HG02852 (cell line): ENCODE results near the gene MOCS3.
"Not testable (repeated sequence)": the region's sequence is repeated elsewhere in the genome, so short reads cannot be mapped to it uniquely, and the experiment has no call there.

Experiments
- ATAC-seq: cut with Tn5 transposase; IDR thresholded peaks from one replicate; pipeline ENCODE4 v1.9.1; 2021; ENCODE audit warnings: mild to moderate bottlenecking, moderate library complexity; ENCODE audit not compliant: unreplicated experiment

Gene MOCS3

GRCh38 chr20:50931306-50932015 is 27.2 kb upstream of the MOCS3 start, which contains the start of gene ADNP:
Gene ADNP, minus strand, starts transcription at chr20:50931437. Its CDS starts 27,441 bp downstream, at chr20:50903996.
- ATAC-seq = peak; percentile 65

DNA sequence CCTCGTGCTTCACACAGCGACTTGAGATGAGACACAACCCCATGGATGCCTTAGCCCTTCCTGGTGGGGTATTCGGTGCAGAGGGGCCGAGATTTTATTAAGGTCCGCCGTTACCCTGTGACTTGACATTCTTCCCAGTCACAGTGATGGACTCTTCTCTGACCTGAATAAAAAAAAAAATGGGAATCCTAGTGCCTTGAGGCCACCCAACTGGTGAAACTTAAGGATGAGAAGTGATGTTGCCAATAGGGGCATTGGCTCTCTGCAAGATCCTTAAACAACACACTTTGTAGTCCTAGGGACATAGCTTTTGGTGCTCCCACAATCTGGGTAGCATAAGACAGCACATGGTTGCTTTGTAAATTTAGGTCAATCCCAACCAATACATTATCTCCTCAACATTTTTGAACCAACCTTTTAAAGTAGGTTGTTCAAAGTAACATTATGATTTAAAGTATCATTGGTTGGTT is 26.6 kb upstream of the MOCS3 start:
- no peak for ATAC-seq

- no peak for ATAC-seq
Measured at GRCh38 chr20:50932691-50933280, 25.8 kb upstream of the MOCS3 start.

GRCh38 chr20:50933589-50933988 is 25.0 kb upstream of the MOCS3 start:
- ATAC-seq = no peak

DNA sequence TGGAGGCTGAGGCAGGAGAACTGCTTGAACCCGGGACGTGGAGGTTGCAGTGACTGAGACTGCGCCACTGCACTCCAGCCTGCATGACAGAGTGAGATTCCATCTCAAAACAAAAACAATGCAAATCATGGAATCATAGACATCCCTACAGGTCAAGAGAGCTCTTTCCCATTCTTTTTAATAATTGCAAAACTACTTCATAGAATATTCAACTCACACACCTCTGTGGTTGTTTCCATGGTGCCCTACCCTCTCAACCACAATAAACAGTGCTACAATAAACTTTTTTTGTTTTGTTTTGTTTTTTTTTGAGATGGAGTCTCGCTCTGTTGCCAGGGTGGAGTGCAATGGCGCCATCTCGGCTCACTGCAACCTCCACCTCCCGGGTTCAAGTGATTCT is 15.5 kb upstream of the MOCS3 start:
- ATAC-seq = no peak

GRCh38 chr20:50948132-50948785 is 10.4 kb upstream of the MOCS3 start:
- ATAC-seq = no peak

DNA sequence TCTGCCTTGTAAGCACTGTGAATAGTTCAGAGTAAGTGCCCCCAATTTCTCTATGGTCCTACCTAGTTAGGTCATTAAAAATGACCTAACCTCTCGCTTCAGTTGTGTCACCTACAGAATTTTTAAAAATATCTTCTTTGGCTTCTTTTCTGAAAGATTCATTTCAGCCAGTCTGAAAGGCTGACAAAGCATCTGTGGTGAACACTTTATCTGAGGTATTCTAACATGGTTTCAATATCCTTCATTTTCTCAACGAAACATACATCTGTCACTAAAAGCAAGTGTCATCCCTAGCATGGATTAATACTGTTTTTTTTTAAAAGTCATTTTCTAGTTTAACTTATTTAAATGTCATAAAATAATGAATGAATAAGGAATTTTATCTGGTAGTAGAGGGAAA is 5.4 kb upstream of the MOCS3 start:
- no peak for ATAC-seq

DNA sequence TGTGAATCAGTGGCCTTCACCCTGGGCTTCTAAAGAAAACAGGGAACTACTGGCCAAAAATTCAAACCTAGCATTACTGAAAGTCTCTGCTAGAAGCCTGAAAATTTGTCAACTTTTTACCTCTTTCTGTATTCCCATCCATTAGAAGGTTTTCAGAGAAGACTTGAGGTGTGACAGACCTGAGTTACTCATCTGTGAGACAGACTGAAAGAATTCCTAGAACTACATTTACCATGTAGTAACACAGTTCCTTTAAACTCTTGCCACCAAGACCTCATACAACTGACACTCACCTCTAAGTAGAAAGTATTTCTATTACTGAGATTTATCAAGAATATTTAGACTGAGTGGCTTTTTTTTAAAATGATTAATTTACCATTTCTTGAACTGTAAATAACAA is 4.8 kb upstream of the MOCS3 start:
- ATAC-seq = no peak

DNA sequence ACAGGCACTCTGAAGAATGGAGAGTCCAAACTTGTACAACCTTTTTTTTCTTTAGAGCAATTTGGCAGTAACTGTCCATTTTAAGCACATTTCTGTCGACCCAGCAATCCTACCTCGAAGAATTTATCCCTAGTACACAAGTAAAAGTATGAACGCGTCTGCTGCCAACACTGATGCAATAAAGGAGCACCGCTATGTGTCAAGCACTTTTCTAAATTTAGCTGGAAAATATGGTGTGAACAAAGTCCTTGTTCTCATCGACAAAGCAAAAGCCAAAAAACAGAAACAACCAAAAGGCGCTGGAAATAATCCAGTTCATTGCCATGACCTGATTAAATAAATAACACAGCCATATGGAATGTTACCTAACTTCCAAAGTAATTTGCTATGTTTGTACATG is 1.3 kb upstream of the MOCS3 start:
- no peak for ATAC-seq

DNA sequence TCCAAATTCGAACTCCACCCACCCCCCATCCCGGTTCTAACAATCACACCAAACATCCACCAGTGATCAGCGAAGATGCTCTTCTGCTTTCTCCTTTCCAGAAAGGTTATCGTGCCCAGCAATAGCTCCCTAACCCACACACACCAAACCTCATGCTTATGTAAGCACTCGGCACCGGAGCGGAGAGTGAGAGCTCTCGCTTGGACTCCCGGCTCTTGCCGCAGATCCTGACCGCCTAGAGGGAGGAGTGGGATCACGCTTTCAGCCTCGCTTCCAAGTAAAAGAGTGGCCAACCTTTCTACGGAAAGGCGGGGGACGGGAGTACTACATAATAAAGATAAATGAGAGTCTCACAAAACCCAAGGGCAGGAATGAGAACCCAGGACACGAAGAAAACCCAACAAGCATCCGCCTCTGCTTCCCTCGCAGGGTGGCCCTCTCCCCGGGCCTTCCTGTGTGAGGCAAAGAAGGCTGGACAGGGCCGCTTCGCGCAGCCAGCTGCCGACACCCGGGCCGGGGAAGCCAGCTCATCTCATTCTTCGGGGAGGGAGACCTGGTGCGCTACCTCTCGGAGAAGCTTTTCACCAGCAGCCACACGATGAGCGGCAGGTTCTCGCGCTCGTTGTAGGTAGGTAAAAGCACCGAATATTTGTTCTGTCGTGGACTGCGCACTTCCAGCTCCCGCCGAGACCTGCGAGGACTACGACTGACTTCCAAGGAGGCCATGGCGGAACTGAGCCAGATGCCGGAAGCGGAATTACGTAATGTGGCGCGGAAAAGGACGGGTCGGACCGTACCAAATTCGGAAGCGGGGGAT is 612 bp upstream of the MOCS3 start, which contains the start of gene DPM1:
Gene DPM1, minus strand, starts transcription at position 735 of the 817 bp plus-strand sequence. Its CDS starts 9 bp downstream, at position 726.
- peak; percentile 76 for ATAC-seq

GRCh38 chr20:50959543-50960126 is 1.0 kb downstream of the MOCS3 start:
- no peak for ATAC-seq

GRCh38 chr20:50967586-50967985 is 9.0 kb downstream of the MOCS3 start:
- no peak for ATAC-seq

DNA sequence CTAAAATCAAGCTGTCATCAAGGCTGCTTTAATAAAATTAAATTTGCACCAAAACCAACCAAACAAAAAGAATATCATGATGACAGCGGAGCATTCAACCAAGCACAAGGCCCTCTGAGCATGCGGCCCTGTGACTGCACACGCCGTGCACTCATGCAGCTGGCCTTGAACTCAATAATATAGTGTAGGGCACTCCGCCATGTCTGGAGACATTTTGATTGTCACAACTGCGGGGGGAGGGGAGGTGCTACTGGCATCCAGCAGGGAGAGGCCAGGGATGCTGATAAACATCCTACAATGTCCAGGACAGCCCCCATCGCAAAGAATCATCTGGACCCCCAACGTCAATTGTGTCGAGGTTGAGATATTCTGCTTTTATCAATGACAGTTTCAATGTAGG is 9.7 kb downstream of the MOCS3 start:
- ATAC-seq = no peak

- no peak for ATAC-seq
Measured at GRCh38 chr20:50969435-50969834, 10.8 kb downstream of the MOCS3 start.

- ATAC-seq = no peak
Measured at GRCh38 chr20:50969912-50970311, 11.3 kb downstream of the MOCS3 start.

GRCh38 chr20:50975701-50976330 is 17.2 kb downstream of the MOCS3 start:
- no peak for ATAC-seq

GRCh38 chr20:50977066-50978021 is 18.7 kb downstream of the MOCS3 start:
- no peak for ATAC-seq

DNA sequence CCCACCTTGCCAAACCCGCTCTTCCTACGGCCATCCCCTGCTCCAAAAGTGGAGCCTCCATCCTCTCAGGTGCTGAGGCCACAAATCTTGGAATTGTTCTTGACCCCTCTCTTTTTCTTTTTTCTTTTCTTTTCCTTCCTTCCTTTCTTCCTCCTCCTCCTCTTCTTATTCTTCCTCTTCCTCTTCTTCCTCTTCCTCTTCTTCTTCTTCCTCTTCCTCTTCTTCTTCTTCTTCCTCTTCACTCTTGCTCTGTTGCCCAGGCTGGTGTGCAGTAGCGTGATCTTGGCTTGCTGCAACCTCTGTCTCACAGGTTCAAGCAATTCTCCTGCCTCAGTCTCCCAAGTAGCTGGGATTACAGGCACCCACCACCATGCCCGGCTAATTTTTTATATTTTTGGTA is 19.9 kb downstream of the MOCS3 start:
- not testable (repeated sequence) for ATAC-seq

- no peak for ATAC-seq
Measured at GRCh38 chr20:50980071-50980681, 21.6 kb downstream of the MOCS3 start.
